Activated CD4-positive, alpha-beta T cell treated with anti-CD3 and anti-CD28 coated beads for 36 hours (primary cell): ENCODE results near the gene UQCRH. TPM values are rescaled to one million over a fixed set of nuclear protein-coding genes. Genes with fewer than 3 reads are reported as not detected.
A peak's percentile ranks its signal among the peaks of the same experiment; 100 is the strongest.

ENCODE experiments used
- ATAC-seq: fragments of 200-7000 bp; cut with Tn5 transposase; one replicate; pipeline ENCODE4 v1.10.0; 2021; ENCODE audit warnings: mild to moderate bottlenecking, moderate library complexity
- CTCF ChIA-PET: fragments of 350-600 bp; sonication (Branson Sonifier 250); formaldehyde crosslinking; loops from one replicate; lab custom pipeline; 2021; ENCODE audit warnings: antibody characterized with exemption; lab: Charles Lee
- POLR2A ChIA-PET: fragments of 350-600 bp; sonication (Branson Sonifier 250); formaldehyde crosslinking; loops from one replicate; lab custom pipeline; 2021; ENCODE audit warnings: antibody characterized with exemption, inconsistent platforms; lab: Charles Lee
- DNase-seq: peaks from one replicate; pipeline ENCODE4 v3.0.0-alpha.2; 2020
- H3K27ac Mint-ChIP-seq: one replicate; pipeline ENCODE4 v1.8.0; 2021; ENCODE audit warnings: mixed read lengths
- H3K27me3 Mint-ChIP-seq: one replicate; pipeline ENCODE4 v1.8.0; 2021; ENCODE audit warnings: mixed read lengths
- H3K36me3 Mint-ChIP-seq: one replicate; pipeline ENCODE4 v1.8.0; 2021; ENCODE audit warnings: low read depth, mixed read lengths
- H3K4me1 Mint-ChIP-seq: one replicate; pipeline ENCODE4 v1.8.0; 2021; ENCODE audit warnings: mixed read lengths
- H3K4me3 Mint-ChIP-seq: one replicate; pipeline ENCODE4 v1.8.0; 2021; ENCODE audit warnings: mild to moderate bottlenecking, moderate library complexity, mixed read lengths
- H3K9me3 Mint-ChIP-seq: one replicate; pipeline ENCODE4 v1.8.0; 2021; ENCODE audit warnings: low read depth, mixed read lengths
- intact Hi-C, 2 experiments: fragments of 100-400 bp; cut with DNase I in 1 of 2; cut with micrococcal nuclease in 1 of 2; formaldehyde crosslinking; loops; one replicate each; pipeline versions ENCODE4 v1.14.2 to v1.15.1; 2022 to 2024; cut with DNase I, micrococcal nuclease
- total RNA-seq, 2 experiments: library from RNA; stranded (reverse); gene quantifications; one replicate each; pipeline ENCODE4 v1.2.3, GENCODE V29; 2021

UQCRH gene
- total RNA-seq, 2 experiments from 2014 or later, result 258 to 391 TPM

DNA sequence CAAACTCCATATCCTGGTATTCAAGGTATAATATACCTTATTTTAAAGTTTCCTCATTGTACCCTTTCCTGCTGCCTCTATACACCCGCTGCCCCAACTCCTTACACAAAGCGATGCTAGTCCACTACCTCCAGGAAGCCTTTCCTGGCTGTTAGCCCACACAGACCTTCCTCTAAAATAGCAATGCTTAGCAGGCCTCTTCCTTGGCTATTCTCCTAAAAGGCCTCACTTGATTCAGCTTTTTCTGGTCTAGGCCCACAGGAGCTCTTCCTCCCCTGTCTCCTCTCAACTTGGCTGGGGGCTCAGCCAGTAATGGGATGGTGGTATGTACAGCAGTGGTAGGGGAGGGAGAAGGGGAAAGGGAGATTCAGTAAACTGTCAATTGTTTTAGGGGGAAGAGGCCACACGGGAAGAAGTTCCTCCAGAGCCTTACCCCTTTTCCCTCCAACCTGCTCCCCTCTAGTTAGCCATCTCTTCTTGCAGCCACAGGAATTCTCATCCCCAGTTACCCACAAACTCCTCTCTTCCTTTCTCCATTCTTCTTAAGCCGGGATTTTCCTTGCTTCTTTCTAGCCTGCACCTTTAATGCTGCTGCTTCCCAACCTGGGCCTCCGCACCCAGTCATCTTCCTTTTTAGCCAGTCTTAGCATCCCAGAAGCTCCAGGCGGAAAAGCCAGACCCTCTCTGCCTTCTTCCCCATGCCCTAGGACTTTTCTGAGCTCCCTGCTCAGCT, 2.7 kb upstream of the UQCRH start:
- intact Hi-C loops, result no loop called here
- ATAC-seq, result no peak
- DNase-seq, result no peak
- H3K36me3 Mint-ChIP-seq, result peaks cover 31% of the 10 kb centered on the region
- H3K4me3 Mint-ChIP-seq, result peak overlapping the region; percentile 95
- CTCF ChIA-PET, result interaction anchor here (0.6 kb wide), 1 partner anchor 54 kb away, joined by 3 read pairs; the partner anchor contains the start of gene RAD54L
- peak overlapping the region; percentile 80 for H3K27ac Mint-ChIP-seq
- no peaks in the 10 kb centered on the region for H3K27me3 Mint-ChIP-seq
- POLR2A ChIA-PET, result interaction anchor here (0.6 to 1.0 kb wide), 3 partner anchors 16 to 40 kb away, joined by 3 to 5 read pairs (median 3); partner anchors contain the start of gene NSUN4
- H3K4me1 Mint-ChIP-seq, result peaks cover 24% of the 10 kb centered on the region
- H3K9me3 Mint-ChIP-seq, result no peaks in the 10 kb centered on the region

DNA sequence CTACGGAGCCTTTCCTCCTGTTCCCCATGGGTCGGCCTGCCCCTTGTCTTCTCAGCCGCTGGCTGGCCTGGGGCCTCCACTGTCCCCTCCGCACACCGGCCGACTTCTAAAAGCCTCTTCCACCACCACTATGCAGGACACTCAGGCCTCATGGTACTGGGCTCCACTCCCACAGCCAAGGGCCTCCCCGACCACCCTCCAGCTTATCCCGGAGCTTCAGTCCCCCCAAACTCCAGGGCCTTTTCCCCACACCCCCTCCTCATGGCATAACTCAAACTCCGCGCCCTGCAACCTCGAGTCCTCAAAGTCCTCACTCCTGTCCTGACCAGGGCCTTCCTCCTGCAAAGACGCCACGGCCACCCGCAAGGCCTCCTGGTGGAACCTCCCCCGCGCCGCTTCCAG, 2.1 kb upstream of the UQCRH start:
- H3K27ac Mint-ChIP-seq, result peak overlapping the region; percentile 80
- H3K4me3 Mint-ChIP-seq, result peak overlapping the region; percentile 95
- no peaks in the 10 kb centered on the region for H3K9me3 Mint-ChIP-seq
- peaks cover 32% of the 10 kb centered on the region for H3K36me3 Mint-ChIP-seq
- H3K4me1 Mint-ChIP-seq, result peaks cover 28% of the 10 kb centered on the region
- DNase-seq, result no peak
- intact Hi-C loops, result no loop called here
- H3K27me3 Mint-ChIP-seq, result no peaks in the 10 kb centered on the region
- POLR2A ChIA-PET, result interaction anchor here (0.6 to 1.0 kb wide), 2 partner anchors 16 to 39 kb away, joined by 3 read pairs; partner anchors contain the start of gene NSUN4
- no peak for ATAC-seq
- CTCF ChIA-PET, result no interaction called here

DNA sequence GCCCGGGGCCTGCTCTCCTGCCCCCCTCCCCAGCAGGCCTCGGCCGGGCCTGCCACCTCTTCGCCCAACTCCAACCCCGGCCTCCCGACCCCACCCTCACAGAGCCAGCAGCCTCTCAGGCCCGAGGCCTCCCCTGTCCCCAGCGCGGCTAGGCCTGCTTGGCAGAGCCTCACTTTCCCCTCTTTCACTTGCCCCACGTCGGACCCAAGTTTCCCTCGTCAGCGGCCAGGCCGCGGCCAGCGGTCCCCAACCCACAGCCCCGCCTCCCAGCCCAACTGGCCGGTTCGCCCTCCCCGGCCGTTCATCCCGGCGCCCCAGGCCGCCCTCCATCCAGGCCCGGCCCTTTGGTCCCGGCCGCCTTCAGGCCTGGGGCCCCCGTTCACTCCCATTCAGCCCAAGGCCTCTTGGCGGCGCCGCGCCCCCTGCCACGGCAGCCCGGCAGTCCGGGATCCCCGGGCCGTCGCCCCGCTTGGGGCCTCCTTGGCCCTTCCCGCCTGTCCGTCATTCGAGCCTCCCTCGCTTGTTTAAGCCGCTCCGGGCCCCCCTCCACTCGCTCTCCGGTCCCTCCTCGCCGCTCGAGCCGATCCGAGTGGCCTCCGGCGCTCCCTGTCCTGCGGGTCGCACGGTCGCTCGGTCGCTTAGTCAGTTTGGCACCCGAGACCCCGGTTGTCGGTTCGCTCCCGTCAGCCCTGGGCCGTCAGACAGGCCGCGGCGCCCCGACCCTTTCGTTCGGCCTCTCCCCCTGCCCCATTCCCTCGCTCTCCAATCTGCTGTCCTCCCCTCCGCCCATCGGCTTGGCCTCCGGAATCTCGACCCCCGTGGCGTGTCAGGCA, 1.5 kb upstream of the UQCRH start:
- Mint-ChIP-seq H3K4me1 (peaks cover 31% of the 10 kb centered on the region), H3K36me3 (peaks cover 26% of the 10 kb centered on the region), H3K4me3 (peak overlapping the region; percentile 95), H3K9me3 (no peaks in the 10 kb centered on the region), H3K27ac (peak overlapping the region; percentile 95), H3K27me3 (no peaks in the 10 kb centered on the region)
- CTCF ChIA-PET, result interaction anchor here (1.5 kb wide), 1 partner anchor 45 kb away, joined by 5 read pairs; no protein-coding TSS in a partner anchor
- POLR2A ChIA-PET, result interaction anchor here (1.0 to 2.8 kb wide), 5 partner anchors 11 to 55 kb away, joined by 3 to 11 read pairs (median 7); partner anchors contain the start of genes NSUN4 and RAD54L
- ATAC-seq (peak; percentile 34), DNase-seq (peak; percentile 73)
- intact Hi-C loops, result loop anchor here in 1 of 2 experiments (2.0 kb wide), 1 partner anchor 47 kb away; no protein-coding TSS in a partner anchor

DNA sequence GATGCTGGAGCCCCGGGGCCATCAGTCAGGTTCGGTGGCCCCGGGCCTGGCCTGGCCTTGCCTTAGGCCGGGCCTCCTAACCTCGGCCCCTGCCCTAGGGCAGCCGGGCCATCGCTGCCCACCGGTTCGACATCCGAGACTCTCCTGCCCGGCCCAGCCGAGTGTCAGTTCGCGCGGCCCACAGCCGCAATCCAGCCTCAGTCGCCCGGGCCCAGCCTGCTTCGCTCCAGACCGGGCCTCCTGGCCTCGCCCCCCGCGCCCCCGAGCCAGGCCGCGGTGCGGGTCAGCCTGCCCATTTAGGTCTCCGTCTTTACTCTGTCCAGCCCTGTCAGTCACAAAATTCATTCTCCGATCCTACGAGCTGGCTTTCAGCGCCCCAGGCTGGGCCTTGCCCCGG, 859 bp upstream of the UQCRH start:
- Mint-ChIP-seq H3K4me3 (peak overlapping the region; percentile 95), H3K4me1 (peaks cover 38% of the 10 kb centered on the region), H3K36me3 (peaks cover 26% of the 10 kb centered on the region), H3K27me3 (no peaks in the 10 kb centered on the region), H3K27ac (peak overlapping the region; percentile 95), H3K9me3 (no peaks in the 10 kb centered on the region)
- CTCF ChIA-PET, result interaction anchor here (0.6 to 1.6 kb wide), 5 partner anchors 9 to 103 kb away, joined by 4 to 13 read pairs (median 5); partner anchors contain the start of genes NSUN4 and RAD54L
- DNase-seq (peak; percentile 48), ATAC-seq (peak; percentile 5)
- intact Hi-C loops, result loop anchor here (1.0 to 2.0 kb wide), 7 partner anchors 16 to 616 kb away; partner anchors contain the start of genes NSUN4 (in 2 of the 2), RAD54L (in 2 of the 2), GPBP1L1 (in 1 of the 2) and IPP (in 1 of the 2)
- POLR2A ChIA-PET, result interaction anchor here (0.5 to 2.8 kb wide), 8 partner anchors 12 to 615 kb away, joined by 3 to 11 read pairs (median 5); partner anchors contain the start of genes KNCN, MKNK1, NSUN4 and RAD54L

DNA sequence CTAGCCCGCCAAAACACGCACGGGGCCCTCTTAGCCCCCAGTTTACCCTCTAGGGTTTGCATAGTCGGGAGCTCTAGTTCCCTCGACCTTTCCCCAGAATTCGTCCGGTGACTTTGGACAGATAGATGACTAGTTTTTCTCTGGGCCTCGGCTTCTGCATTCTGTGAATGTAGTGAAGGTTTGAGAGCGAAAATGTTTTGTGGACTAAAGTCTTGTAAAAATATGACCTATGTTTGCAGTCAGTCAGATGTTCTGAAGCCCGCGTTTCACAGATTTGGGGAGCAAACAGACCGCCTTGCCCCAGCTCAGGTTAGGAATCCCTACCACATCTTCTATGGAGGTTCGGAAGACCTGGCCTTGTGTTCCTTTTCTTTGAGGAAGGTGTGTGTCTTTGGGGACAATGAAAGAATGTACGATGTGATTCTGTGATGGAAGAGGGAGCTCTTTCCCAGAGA, 401 bp downstream of the UQCRH start:
- ATAC-seq (no peak), DNase-seq (no peak)
- ChIA-PET POLR2A (interaction anchor here (0.6 to 2.8 kb wide), 5 partner anchors 37 to 617 kb away, joined by 5 to 11 read pairs (median 8); partner anchors contain the start of genes NSUN4 and RAD54L), CTCF (interaction anchor here (0.6 to 1.6 kb wide), 10 partner anchors 11 to 119 kb away, joined by 3 to 13 read pairs (median 3); partner anchors contain the start of genes NSUN4 and RAD54L)
- H3K4me1 Mint-ChIP-seq, result peaks cover 44% of the 10 kb centered on the region
- H3K27ac Mint-ChIP-seq, result peak overlapping the region; percentile 95
- intact Hi-C loops, result loop anchor here (1.0 to 2.0 kb wide), 7 partner anchors 18 to 618 kb away; partner anchors contain the start of genes NSUN4 (in 2 of the 2), RAD54L (in 2 of the 2), GPBP1L1 (in 1 of the 2) and IPP (in 1 of the 2)
- H3K27me3 Mint-ChIP-seq, result no peaks in the 10 kb centered on the region
- peak overlapping the region; percentile 95 for H3K4me3 Mint-ChIP-seq
- H3K9me3 Mint-ChIP-seq, result no peaks in the 10 kb centered on the region
- H3K36me3 Mint-ChIP-seq, result peaks cover 29% of the 10 kb centered on the region

DNA sequence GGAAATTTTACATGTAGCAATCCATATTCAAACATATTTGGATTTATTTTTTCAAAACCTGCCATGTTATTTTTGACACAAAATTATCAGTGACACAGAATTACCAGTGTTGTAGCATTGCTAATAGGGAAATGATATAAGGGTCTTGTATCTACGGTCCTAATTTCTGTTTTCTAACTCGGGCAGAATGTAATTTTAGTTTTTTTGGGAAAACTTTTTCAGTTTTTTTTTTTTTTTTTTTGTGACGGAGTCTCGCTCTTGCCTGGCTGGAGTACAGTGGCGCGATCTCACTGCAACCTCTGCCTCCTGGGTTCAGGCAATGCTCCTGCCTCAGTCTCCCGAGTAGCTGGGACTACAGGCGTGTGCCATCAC, 2.6 kb downstream of the UQCRH start:
- no peak overlapping the region for H3K27ac Mint-ChIP-seq
- H3K36me3 Mint-ChIP-seq, result peaks cover 43% of the 10 kb centered on the region
- peak overlapping the region; percentile 23 for H3K4me3 Mint-ChIP-seq
- ChIA-PET POLR2A (no interaction called here), CTCF (no interaction called here)
- intact Hi-C loops, result no loop called here
- no peak for ATAC-seq
- no peaks in the 10 kb centered on the region for H3K9me3 Mint-ChIP-seq
- no peak for DNase-seq
- H3K27me3 Mint-ChIP-seq, result no peaks in the 10 kb centered on the region
- peaks cover 35% of the 10 kb centered on the region for H3K4me1 Mint-ChIP-seq

DNA sequence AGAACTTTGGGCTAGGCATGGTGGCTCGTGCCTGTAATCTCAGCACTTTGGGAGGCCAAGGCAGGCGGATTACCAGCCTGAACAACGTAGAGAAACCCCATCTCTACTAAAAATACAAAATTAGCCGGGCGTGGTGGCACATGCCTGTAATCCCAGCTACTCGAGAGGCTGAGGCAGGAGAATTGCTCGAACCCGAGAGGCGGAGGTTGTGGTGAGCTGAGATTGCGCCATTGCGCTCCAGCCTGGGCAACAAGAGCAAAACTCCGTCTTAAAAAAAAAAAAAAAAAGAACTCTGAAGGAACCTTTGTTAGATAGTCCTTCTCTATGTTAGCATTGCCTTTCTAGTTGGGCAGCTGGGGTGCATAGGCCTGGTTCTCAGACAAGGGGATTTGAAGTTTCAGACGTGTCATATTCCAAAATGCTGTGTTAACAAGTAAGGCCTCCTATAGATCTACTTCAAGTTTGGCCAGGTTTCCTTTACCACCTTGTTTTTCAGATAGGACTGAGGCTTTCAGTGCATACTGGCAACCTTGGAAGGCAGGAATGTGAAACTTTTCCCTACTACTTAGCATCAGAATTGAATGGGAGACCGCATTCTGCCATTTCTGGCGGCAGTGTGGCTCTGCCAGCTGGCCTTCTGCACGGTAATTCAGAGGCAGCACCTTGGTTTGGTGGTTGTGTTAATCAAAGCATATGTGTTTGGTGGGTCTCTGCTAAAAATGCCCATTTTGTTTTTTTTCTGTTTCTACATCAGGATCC, 6.1 kb downstream of the UQCRH start:
- H3K4me3 Mint-ChIP-seq, result no peak overlapping the region
- ChIA-PET CTCF (interaction anchor here (1.4 kb wide), 1 partner anchor 12 kb away, joined by 5 read pairs; no protein-coding TSS in a partner anchor), POLR2A (no interaction called here)
- no peaks in the 10 kb centered on the region for H3K9me3 Mint-ChIP-seq
- H3K4me1 Mint-ChIP-seq, result peaks cover 27% of the 10 kb centered on the region
- no peak for DNase-seq
- ATAC-seq, result no peak
- no peak overlapping the region for H3K27ac Mint-ChIP-seq
- intact Hi-C loops, result no loop called here
- no peaks in the 10 kb centered on the region for H3K27me3 Mint-ChIP-seq
- H3K36me3 Mint-ChIP-seq, result peaks cover 52% of the 10 kb centered on the region

DNA sequence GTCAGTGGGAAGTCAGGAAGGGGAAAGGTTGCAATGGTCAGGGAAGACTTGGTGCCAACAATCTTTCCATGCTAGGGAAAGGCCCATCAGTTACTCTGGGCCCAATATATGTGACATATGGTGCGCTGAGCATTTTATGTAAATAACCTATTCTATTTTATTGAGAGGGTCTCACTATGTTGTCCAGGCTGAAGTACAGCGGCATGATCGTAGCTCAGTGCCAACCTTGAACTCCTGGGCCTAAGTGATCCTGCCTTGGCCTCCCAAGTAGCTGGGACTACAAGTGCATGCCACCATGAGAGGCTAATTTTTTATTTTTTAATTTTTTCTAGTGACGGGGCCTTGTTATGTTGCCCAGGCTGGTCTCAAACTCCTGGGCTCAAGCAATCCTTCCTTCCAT, 6.8 kb downstream of the UQCRH start:
- POLR2A ChIA-PET, result interaction anchor here (0.6 kb wide), 1 partner anchor 146 kb away, joined by 3 read pairs; no protein-coding TSS in a partner anchor
- H3K4me1 Mint-ChIP-seq, result peaks cover 23% of the 10 kb centered on the region
- CTCF ChIA-PET, result interaction anchor here (1.4 kb wide), 1 partner anchor 13 kb away, joined by 5 read pairs; no protein-coding TSS in a partner anchor
- no peak overlapping the region for H3K4me3 Mint-ChIP-seq
- intact Hi-C loops, result no loop called here
- no peak for DNase-seq
- no peak overlapping the region for H3K27ac Mint-ChIP-seq
- H3K9me3 Mint-ChIP-seq, result no peaks in the 10 kb centered on the region
- no peaks in the 10 kb centered on the region for H3K27me3 Mint-ChIP-seq
- peaks cover 55% of the 10 kb centered on the region for H3K36me3 Mint-ChIP-seq
- ATAC-seq, result no peak

DNA sequence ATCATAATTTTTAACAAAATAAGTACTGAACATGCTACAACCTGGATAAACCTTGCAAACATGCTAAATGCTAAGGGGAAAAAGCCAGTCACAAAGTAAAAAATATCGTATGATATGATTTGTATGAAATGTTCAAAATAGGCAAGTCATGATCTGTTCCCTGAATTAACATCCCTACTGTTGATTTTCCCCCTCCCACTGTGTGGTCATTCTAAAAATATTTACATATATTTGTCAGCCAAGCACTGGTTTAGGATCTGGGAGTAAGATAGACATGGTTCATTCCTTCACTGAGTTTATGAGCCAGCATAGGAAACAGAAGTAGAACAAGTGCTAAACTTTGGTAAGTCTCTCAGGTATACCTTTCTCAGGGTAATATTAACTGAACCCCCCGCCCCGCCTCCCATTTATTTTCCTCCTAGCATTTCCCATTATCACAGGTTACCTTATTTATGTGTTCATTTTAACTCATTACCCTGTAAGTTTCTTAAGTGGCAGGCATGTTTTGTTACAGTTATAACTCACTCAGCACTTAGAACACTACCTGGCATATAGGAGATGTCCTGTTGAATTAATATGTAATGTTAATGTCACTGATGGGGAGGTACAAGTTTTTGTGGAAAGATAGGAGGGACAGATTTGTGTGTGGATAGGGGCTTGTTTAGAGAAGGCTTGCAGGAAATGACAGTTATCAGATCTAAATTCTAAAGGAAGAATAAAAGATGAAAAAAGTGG, 12.3 kb downstream of the UQCRH start:
- H3K4me1 Mint-ChIP-seq, result no peaks in the 10 kb centered on the region
- DNase-seq, result no peak
- ATAC-seq, result no peak
- intact Hi-C loops, result no loop called here
- H3K36me3 Mint-ChIP-seq, result peaks cover 42% of the 10 kb centered on the region
- ChIA-PET POLR2A (no interaction called here), CTCF (no interaction called here)
- H3K9me3 Mint-ChIP-seq, result no peaks in the 10 kb centered on the region
- no peak overlapping the region for H3K27ac Mint-ChIP-seq
- no peaks in the 10 kb centered on the region for H3K27me3 Mint-ChIP-seq
- no peak overlapping the region for H3K4me3 Mint-ChIP-seq
